Measurements from ENCODE around the gene PHF14. TPM values are rescaled to one million over a fixed set of nuclear protein-coding genes. Genes with fewer than 3 reads are reported as not detected.
A peak's percentile ranks its signal among the peaks of the same experiment; 100 is the strongest.
"Not testable (repeated sequence)": the region's sequence is repeated elsewhere in the genome, so short reads cannot be mapped to it uniquely, and the experiment has no call there.

Gene PHF14
- total RNA-seq, 1 experiment from 2014 or later = 50.8 TPM

DNA sequence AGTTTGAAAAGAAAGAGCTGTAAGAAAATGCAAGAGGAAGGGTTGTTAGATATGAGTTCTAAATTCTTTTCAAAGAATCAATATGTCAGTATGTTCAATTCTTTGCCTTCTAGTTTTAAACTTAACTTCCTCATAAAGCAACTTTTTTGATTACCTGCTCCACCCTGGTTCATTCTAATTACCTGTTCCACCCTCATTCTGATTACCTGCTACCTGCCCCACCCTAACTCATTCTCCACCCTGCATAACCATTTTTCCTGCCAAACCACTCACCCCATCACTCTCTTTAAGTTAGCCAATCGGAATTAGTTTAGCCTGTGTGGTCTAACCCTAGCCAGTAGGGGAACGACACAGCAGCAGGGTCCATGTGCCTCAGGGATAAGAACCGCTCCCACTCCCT, 45.5 kb upstream of the PHF14 start:
- H4K8ac ChIP-seq (replicated peaks; ENCODE audit: insufficient read length, low read depth, low read length); H3K9ac ChIP-seq (ENCODE audit: extremely low read depth, insufficient read length, low read length); H2BK20ac ChIP-seq (ENCODE audit: low read depth, low read length, poor library complexity, severe bottlenecking); H3K27me3 Mint-ChIP-seq (ENCODE audit: low read depth); H3K23ac ChIP-seq (ENCODE audit: insufficient read length, low read depth, low read length); H4K5ac ChIP-seq (ENCODE audit: insufficient read length, low read depth, low read length); H3K79me2 ChIP-seq (ENCODE audit: insufficient read depth, low read length); H3K27me3 ChIP-seq (ENCODE audit: insufficient read depth, low read length); H3K4me1 ChIP-seq (ENCODE audit: insufficient read depth, low read length); H3K14ac ChIP-seq (ENCODE audit: insufficient read depth, low read length); H3K23me2 ChIP-seq (ENCODE audit: insufficient read length, low read depth, low read length, poor library complexity, severe bottlenecking); H2BK12ac ChIP-seq (ENCODE audit: insufficient read length, low read depth, low read length); H4K20me1 ChIP-seq (ENCODE audit: control insufficient read depth, insufficient read depth, insufficient read length); H3T11ph ChIP-seq (ENCODE audit: low read length); H3K4me2 ChIP-seq (ENCODE audit: insufficient read depth, insufficient read length, low read length); H3K9me3 Mint-ChIP-seq; DNase-seq; H2AK5ac ChIP-seq (ENCODE audit: insufficient read length, low read length); H3K56ac ChIP-seq (ENCODE audit: insufficient read length, low read depth, low read length); H3K4me3 Mint-ChIP-seq; H3K9me3 ChIP-seq (ENCODE audit: control insufficient read depth, low read depth, low read length); H3K27ac ChIP-seq (ENCODE audit: insufficient read length, low read depth, low read length); H2BK5ac ChIP-seq (ENCODE audit: insufficient read length, low read length); H3K4ac ChIP-seq (ENCODE audit: low read depth, low read length); H3K18ac ChIP-seq (ENCODE audit: insufficient read length, low read depth, low read length); H4K91ac ChIP-seq (ENCODE audit: insufficient read length, low read depth, low read length); H2BK120ac ChIP-seq (ENCODE audit: low read depth, low read length, poor library complexity, severe bottlenecking); H3K27ac Mint-ChIP-seq; H3K79me1 ChIP-seq (ENCODE audit: insufficient read depth, low read depth, low read length, poor library complexity, severe bottlenecking); H2BK15ac ChIP-seq (ENCODE audit: low read depth, low read length); H2AFZ ChIP-seq (ENCODE audit: low read length): not testable (repeated sequence)
- Mint-ChIP-seq H3K36me3 (ENCODE audit: insufficient read depth in 1 of 3, low read depth in 3 of 3) (peaks cover 10 to 18% (median 16%) of the 10 kb centered on the region in 3 experiments), H3K4me1 (peaks cover 39% of the 10 kb centered on the region in 2 experiments)
- TF ChIP-seq CTCF (conservative IDR thresholded peaks at IDR 0.05) = peak; percentile 11; the same call in 1 of the 3 replicates
- WGBS (ENCODE audit: extremely low coverage, insufficient read length, low lambda C conversion rate) = no CpG with 5 or more reads among the region's 3 CpGs

Measured in H9 (cell line).